ENCODE results near the gene EDA2R. TPM values are rescaled to one million over a fixed set of nuclear protein-coding genes. Genes with fewer than 3 reads are reported as not detected.

Gene EDA2R
- total RNA-seq, 1 experiment from 2014 or later, result 11.9 TPM

- ChIA-PET POLR2A (no interaction called here), CTCF (no interaction called here)
- Mint-ChIP-seq H3K27ac (no peak overlapping the region), H3K4me1 (peaks cover 39% of the 10 kb centered on the region), H3K27me3 (ENCODE audit: low read depth) (no peaks in the 10 kb centered on the region), H3K9me3 (no peaks in the 10 kb centered on the region), H3K4me3 (no peak overlapping the region), H3K36me3 (no peaks in the 10 kb centered on the region; the same call in 1 of the 2 replicates)
- no peak for TF ChIP-seq MYBL2 (CRISPR knock-in tag; IDR thresholded peaks at IDR 0.05)
- no peak for TF ChIP-seq CDX4 (CRISPR knock-in tag; IDR thresholded peaks at IDR 0.05; ENCODE audit: borderline replicate concordance)
- no peak for TF ChIP-seq ZMAT4 (CRISPR knock-in tag; IDR thresholded peaks at IDR 0.05)
- no peak for TF ChIP-seq JUN (CRISPR knock-in tag; IDR thresholded peaks at IDR 0.05)
- TF ChIP-seq IRF1 (CRISPR knock-in tag; IDR thresholded peaks at IDR 0.05), result no peak
- no peak for TF ChIP-seq USF1 (CRISPR knock-in tag; IDR thresholded peaks at IDR 0.05)
- TF ChIP-seq ATF1 (CRISPR knock-in tag; IDR thresholded peaks at IDR 0.05), result no peak
- TF ChIP-seq ZNF396 (CRISPR knock-in tag; IDR thresholded peaks at IDR 0.05; ENCODE audit: borderline replicate concordance), result no peak
- no peak for TF ChIP-seq NR2C2 (CRISPR knock-in tag; IDR thresholded peaks at IDR 0.05)
- DNase-seq (ENCODE audit: low spot score) (no peak), ATAC-seq (no peak)
These were observed 3.5 kb downstream of the EDA2R start for GRCh38 chrX:66635360-66635759.

- no peak for DNase-seq (ENCODE audit: low spot score)
- POLR2A ChIA-PET, result no interaction called here
- no peak overlapping the region for H3K4me3 Mint-ChIP-seq
- H3K27ac Mint-ChIP-seq, result no peak overlapping the region
- H3K9me3 Mint-ChIP-seq, result no peaks in the 10 kb centered on the region
- H3K36me3 Mint-ChIP-seq, result no peaks in the 10 kb centered on the region; the same call in 1 of the 2 replicates
- ATAC-seq, result no peak
- H3K4me1 Mint-ChIP-seq, result peaks cover 36% of the 10 kb centered on the region
- CTCF ChIA-PET, result no interaction called here
- H3K27me3 Mint-ChIP-seq (ENCODE audit: low read depth), result no peaks in the 10 kb centered on the region
- TF ChIP-seq FOXP4 (CRISPR knock-in tag; IDR thresholded peaks at IDR 0.05) (no peak), ZNF671 (CRISPR knock-in tag; IDR thresholded peaks at IDR 0.05) (no peak), MAX (CRISPR knock-in tag; IDR thresholded peaks at IDR 0.05) (no peak), USF2 (CRISPR knock-in tag; IDR thresholded peaks at IDR 0.05) (no peak), ESRRA (CRISPR knock-in tag; IDR thresholded peaks at IDR 0.05; ENCODE audit: borderline replicate concordance) (no peak), ARID4B (CRISPR knock-in tag; IDR thresholded peaks at IDR 0.05; ENCODE audit: borderline replicate concordance) (no peak), AR (CRISPR knock-in tag; IDR thresholded peaks at IDR 0.05) (no peak), EMX1 (CRISPR knock-in tag; IDR thresholded peaks at IDR 0.05) (no peak), ZNF532 (CRISPR knock-in tag; IDR thresholded peaks at IDR 0.05; ENCODE audit: borderline replicate concordance) (no peak)
These were observed 4.6 kb downstream of the EDA2R start for GRCh38 chrX:66634272-66634671.
